ENCODE data around the gene NAPEPLD.

GRCh38 chr7:103051519-103051918 lies 97.4 kb downstream of the NAPEPLD start:
- TF ChIP-seq SUZ12 (IDR thresholded peaks at IDR 0.05; ENCODE audit: extremely low read depth, insufficient read depth, insufficient read length) (no peak), YY1 (IDR thresholded peaks at IDR 0.05; ENCODE audit: insufficient read depth, insufficient read length) (no peak), ZNF274 (IDR thresholded peaks at IDR 0.05; ENCODE audit: low read depth, low read length) (no peak)
